DMS153 (cell line): ENCODE data around the gene ZEB2.

ENCODE experiments used
- DNase-seq: peaks from one replicate; lab custom pipeline; 2025; lab: John Stamatoyannopoulos, UW

Gene ZEB2

GRCh38 chr2:144421606-144422510 is 98.1 kb downstream of the ZEB2 start:
- DNase-seq: no peak

- DNase-seq: no peak
Measured at GRCh38 chr2:144419218-144419617, 100.7 kb downstream of the ZEB2 start.

GRCh38 chr2:144415386-144415785 is 104.5 kb downstream of the ZEB2 start:
- peak; percentile 5 for DNase-seq

- no peak for DNase-seq
Measured at GRCh38 chr2:144414324-144414845, 105.5 kb downstream of the ZEB2 start.

GRCh38 chr2:144412709-144413108 is 107.2 kb downstream of the ZEB2 start:
- no peak for DNase-seq

GRCh38 chr2:144411473-144411872 is 108.4 kb downstream of the ZEB2 start:
- no peak for DNase-seq

GRCh38 chr2:144409241-144409640 is 110.7 kb downstream of the ZEB2 start:
- DNase-seq: no peak

GRCh38 chr2:144407262-144407661 is 112.7 kb downstream of the ZEB2 start:
- no peak for DNase-seq

- no peak for DNase-seq
Measured at GRCh38 chr2:144405982-144406788, 113.7 kb downstream of the ZEB2 start.

GRCh38 chr2:144405321-144405720 is 114.6 kb downstream of the ZEB2 start:
- no peak for DNase-seq

- no peak for DNase-seq
Measured at GRCh38 chr2:144404586-144405314, 115.2 kb downstream of the ZEB2 start.

GRCh38 chr2:144403933-144404332 is 116.0 kb downstream of the ZEB2 start:
- no peak for DNase-seq

GRCh38 chr2:144402251-144402650 is 117.7 kb downstream of the ZEB2 start:
- no peak for DNase-seq

GRCh38 chr2:144401036-144401435 is 118.9 kb downstream of the ZEB2 start:
- DNase-seq: no peak

GRCh38 chr2:144396318-144396717 is 123.6 kb downstream of the ZEB2 start:
- DNase-seq: no peak

GRCh38 chr2:144390424-144391020 is 129.4 kb downstream of the ZEB2 start:
- DNase-seq: no peak

GRCh38 chr2:144389930-144390311 is 130.0 kb downstream of the ZEB2 start:
- no peak for DNase-seq

- DNase-seq: peak; percentile 59
Measured at GRCh38 chr2:144389151-144389929, 130.6 kb downstream of the ZEB2 start.

GRCh38 chr2:144385381-144385780 is 134.5 kb downstream of the ZEB2 start:
- no peak for DNase-seq

GRCh38 chr2:144383571-144384100 is 136.3 kb downstream of the ZEB2 start:
- DNase-seq: no peak

- no peak for DNase-seq
Measured at GRCh38 chr2:144382849-144383248, 137.1 kb downstream of the ZEB2 start.
